ENCODE data around the gene SGF29.
"Not testable (repeated sequence)": the region's sequence is repeated elsewhere in the genome, so short reads cannot be mapped to it uniquely, and the experiment has no call there.

SGF29 gene

GRCh38 chr16:28566233-28566925 is 12.7 kb downstream of the SGF29 start:
- not testable (repeated sequence) for DNase-seq (ENCODE audit: low spot score)

- DNase-seq (ENCODE audit: low spot score): no peak
These were observed 13.6 kb downstream of the SGF29 start for GRCh38 chr16:28567292-28567691.

DNA sequence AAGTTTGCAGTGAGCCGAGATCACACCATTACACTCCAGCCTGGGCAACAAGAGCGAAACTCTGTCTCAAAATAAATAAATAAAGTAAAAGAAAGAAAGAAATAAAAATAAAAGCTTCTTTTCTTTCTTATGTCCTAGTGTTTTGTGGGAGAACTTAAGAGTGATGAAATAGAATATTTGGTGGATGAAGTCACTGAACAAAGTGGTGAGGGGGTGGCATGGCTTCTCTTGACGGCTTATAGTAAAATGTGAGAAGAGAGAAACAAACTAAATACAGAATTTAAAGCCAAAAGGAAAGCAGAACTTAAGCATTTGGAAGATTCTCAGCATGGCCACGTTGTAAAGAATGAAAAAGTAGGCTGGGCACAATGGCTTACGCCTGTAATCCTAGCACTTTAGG is 15.3 kb downstream of the SGF29 start:
- DNase-seq (ENCODE audit: low spot score): no peak

- DNase-seq (ENCODE audit: low spot score): no peak
These were observed 16.4 kb downstream of the SGF29 start for GRCh38 chr16:28569968-28570752.

- no peak for DNase-seq (ENCODE audit: low spot score)
These were observed 19.2 kb downstream of the SGF29 start for GRCh38 chr16:28572696-28573510.

DNA sequence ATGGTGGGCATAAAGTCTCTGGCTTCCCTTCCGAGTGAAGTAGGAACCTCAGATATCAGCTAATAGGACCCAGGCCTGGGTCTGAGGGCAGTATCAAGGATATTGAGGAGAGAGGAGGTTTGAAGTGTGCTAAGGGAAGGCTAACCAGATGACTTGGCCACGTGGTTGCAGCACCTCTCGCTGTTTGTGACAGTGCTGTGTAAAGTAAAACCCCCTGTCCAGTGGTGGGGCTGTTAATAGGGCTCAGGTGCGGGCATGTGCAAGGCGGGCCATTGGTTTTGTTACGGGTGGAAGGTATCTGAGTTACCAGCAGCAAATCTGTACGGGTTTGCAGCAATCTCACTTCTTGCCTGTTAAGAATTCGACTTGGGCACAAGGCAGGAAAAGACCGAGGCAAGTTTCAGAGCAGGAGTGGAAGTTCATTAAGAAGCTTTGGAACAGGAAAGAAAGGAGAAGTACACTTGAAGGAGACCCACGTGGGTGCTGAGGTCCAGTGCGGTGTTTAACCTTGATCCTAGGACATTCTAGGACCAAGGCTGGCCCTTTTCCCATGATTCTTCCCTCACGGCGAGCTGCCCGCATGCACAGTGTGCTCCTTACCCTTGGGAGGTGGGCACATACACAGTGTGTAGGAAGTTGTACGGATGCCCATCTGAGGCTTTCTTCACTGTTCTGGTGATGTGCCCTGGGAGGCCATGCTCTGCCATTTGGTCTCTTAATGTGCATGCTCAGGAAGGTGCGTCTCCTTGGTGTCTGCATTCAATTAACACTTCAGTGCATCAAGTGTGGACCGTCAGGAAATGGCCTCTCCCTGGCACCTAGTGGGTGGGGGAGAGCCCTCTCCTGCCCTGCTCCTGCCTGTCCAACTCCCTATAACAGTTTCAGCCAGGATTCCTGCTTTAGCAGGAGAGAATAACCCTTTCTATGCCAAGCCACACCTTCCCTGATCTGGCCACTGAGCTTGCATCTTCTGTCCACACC is 20.3 kb downstream of the SGF29 start:
- no peak for DNase-seq (ENCODE audit: low spot score)

GRCh38 chr16:28574925-28575324 is 21.2 kb downstream of the SGF29 start:
- no peak for DNase-seq (ENCODE audit: low spot score)

- DNase-seq (ENCODE audit: low spot score): no peak
These were observed 21.9 kb downstream of the SGF29 start for GRCh38 chr16:28575446-28576109.

DNA sequence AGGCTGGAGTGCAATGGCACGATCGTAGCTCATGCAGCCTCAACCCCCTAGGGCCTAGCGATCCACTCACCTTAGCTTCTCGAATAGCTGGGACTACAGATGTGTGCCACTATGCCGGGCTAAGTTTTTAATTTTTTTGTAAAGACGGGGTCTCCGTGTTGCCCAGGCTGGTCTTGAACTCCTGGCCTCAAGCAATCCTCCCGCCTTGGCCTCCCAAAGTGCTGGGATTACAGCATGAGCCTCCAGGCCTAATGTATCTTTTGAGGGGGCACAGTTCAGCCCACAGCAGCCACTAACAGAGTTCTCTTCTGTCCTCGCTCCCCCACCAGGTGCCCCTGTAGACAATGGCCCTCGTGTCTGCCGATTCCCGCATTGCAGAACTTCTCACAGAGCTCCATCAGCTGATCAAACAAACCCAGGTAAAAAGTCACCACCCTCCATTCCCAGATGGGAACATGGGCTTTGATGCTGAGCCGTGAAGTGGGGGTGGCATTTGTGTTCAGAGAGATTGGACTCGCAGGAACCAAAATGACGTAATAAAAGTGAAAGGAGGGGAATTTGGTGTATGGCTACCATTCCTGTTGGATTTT is 27.1 kb downstream of the SGF29 start:
- DNase-seq (ENCODE audit: low spot score): no peak

GRCh38 chr16:28585674-28586073 is 32.0 kb downstream of the SGF29 start:
- DNase-seq (ENCODE audit: low spot score): no peak

DNA sequence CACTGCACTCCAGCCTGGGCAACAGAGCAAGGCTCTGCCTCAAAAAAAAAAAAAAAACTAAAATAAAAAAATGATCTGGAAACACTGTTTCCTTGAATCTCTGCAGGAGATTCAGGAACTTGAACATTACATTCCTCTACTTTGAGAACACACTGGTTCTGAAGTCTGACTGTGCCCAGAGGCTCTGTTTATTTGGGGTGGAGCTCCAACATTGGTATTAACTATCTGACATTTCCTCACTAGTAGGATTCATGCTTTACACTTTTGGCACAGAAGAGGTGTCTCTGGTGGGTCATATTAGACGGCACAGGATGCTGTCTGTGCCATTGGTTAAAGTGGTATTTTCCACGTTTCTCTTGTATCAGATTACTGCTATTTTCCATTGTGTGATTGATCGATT is 32.7 kb downstream of the SGF29 start:
- DNase-seq (ENCODE audit: low spot score): no peak

GRCh38 chr16:28587386-28587785 is 33.7 kb downstream of the SGF29 start:
- DNase-seq (ENCODE audit: low spot score): no peak

GRCh38 chr16:28589069-28589468 is 35.3 kb downstream of the SGF29 start:
- DNase-seq (ENCODE audit: low spot score): no peak

DNA sequence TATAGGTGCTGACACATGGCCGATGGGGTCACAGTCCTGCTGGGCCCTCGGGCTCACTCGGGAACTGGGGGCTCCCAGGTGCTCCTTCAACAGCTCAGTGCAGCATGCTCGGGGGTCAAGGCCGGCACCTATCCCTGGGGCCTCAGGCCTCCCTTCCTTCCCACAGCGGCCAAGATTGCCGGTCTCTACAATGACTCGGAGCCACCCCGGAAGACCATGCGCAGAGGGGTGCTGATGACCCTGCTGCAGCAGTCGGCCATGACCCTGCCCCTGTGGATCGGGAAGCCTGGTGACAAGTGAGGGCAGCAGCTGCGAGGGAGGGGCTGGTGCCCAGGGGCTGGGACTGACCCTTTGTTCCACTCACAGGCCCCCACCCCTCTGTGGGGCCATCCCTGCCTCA is 36.2 kb downstream of the SGF29 start:
- DNase-seq (ENCODE audit: low spot score): no peak

DNA sequence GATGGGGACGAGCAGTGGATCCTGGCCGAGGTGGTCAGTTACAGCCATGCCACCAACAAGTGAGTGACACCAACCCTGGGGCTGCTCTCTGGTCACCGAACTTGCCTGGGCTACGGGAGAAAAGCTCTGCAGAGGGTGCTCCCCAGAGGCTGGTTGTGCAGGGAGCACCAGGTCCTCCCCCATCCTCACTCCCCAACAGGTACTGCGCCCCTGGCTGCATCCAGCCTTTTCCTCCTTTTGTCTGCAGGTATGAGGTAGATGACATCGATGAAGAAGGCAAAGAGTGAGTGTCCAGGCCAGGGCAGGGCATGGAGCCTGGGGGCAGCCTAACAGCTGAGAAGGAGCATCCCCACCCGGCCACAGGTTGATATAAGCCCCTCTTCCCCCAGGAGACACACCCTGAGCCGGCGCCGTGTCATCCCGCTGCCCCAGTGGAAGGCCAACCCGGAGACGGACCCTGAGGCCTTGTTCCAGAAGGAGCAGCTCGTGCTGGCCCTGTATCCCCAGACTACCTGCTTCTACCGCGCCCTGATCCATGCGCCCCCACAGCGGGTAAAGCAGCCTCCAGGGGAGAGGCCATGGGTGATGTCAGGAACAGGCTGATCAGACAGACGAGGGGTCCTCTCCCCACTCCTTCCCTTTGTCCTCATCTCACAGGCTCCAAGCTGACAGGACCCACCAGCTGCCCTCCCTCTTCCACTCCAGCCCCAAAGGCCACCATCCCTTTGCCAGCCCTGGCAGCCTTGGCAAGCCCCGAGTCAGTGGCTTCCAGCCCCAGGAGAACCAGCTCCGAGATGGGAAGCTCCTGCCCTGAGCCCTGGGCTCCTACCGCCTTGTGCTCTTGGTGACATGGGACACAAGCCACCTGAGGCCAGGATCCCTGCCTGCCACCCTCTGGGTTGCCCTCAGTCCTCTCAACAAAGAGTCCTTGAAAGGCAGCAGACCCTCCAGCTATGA is 36.9 kb downstream of the SGF29 start:
- no peak for DNase-seq (ENCODE audit: low spot score)

GRCh38 chr16:28591355-28591754 is 37.6 kb downstream of the SGF29 start:
- no peak for DNase-seq (ENCODE audit: low spot score)

- no peak for DNase-seq (ENCODE audit: low spot score)
These were observed 38.8 kb downstream of the SGF29 start for GRCh38 chr16:28592511-28592910.

DNA sequence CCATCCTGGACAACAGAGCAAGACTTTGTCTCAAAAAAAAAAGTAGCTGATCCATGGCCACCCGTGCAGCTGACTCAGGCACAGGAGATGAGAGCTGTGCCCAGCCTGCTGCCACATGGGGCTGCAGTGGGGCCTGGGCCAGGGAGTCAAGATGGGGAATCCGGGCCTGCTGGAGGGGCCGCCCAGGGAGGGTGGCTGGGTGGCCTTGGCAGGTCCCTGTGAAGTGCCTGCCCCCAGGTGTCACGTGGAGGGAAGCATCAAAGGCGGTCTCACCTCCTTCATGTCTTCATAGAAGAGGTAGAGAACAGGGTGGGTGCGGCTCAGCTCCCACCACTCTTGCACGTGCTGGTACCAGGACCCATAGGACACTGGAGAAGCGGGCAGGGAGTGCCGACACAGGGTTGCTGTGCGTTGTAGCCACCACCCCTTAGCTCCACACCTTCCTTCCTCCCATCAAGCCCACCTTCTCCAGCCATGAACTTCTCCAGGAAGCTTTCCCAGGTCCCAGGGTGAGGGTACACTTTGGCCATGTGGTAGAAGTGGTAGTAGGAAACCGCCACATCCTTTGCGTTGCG is 39.3 kb downstream of the SGF29 start:
- no peak for DNase-seq (ENCODE audit: low spot score)

- DNase-seq (ENCODE audit: low spot score): not testable (repeated sequence)
These were observed 41.7 kb downstream of the SGF29 start for GRCh38 chr16:28595451-28595850.
